Liver (tissue), 3 donors: ENCODE results near the gene C1orf174.

Experiments used
- FOXA1 ChIP-seq: IDR thresholded peaks from 2 replicates; pipeline ENCODE4 v1.6.1; 2016; ENCODE audit warnings: antibody characterized with exemption
- FOXA2 ChIP-seq: IDR thresholded peaks from 2 replicates; pipeline ENCODE4 v1.6.1; 2016; ENCODE audit warnings: antibody characterized with exemption
- JUND ChIP-seq, 2 donors: IDR thresholded peaks; 2 replicates each; pipeline ENCODE4 v1.6.1; 2016; ENCODE audit warnings: antibody characterized with exemption in 2 of 2
- RAD21 ChIP-seq, 2 donors: IDR thresholded peaks; 2 replicates each; pipeline ENCODE4 v1.6.1; 2016; ENCODE audit warnings: antibody characterized with exemption in 2 of 2, mild to moderate bottlenecking in 2 of 2
- SP1 ChIP-seq: IDR thresholded peaks from 2 replicates; pipeline ENCODE4 v1.6.1; 2018; ENCODE audit warnings: antibody characterized with exemption, mild to moderate bottlenecking
- TAF1 ChIP-seq: conservative IDR thresholded peaks from 2 replicates; pipeline ENCODE4 v1.6.1; 2016; ENCODE audit warnings: antibody characterized with exemption, mild to moderate bottlenecking
- YY1 ChIP-seq: IDR thresholded peaks from 2 replicates; pipeline ENCODE4 v1.6.1; 2016; ENCODE audit warnings: antibody characterized with exemption, mild to moderate bottlenecking
- TF ChIP-seq, protein P1 (sequence below): fragments of 150-350 bp; IDR thresholded peaks from 2 replicates; pipeline ENCODE4 v1.5.1; 2017; ENCODE audit warnings: improper control_type of control experiment, low read depth, low read length; ENCODE audit not compliant: missing input control
- TF ChIP-seq, protein P2 (sequence below): IDR thresholded peaks from 2 replicates; pipeline ENCODE4 v1.6.1; 2016; ENCODE audit warnings: antibody characterized with exemption
- TF ChIP-seq, protein P3 (sequence below): IDR thresholded peaks from 2 replicates; pipeline ENCODE4 v1.6.1; 2016; ENCODE audit warnings: antibody characterized with exemption, mild to moderate bottlenecking
- donor health status: healthy.
- donor health status: healthy.

DNA sequence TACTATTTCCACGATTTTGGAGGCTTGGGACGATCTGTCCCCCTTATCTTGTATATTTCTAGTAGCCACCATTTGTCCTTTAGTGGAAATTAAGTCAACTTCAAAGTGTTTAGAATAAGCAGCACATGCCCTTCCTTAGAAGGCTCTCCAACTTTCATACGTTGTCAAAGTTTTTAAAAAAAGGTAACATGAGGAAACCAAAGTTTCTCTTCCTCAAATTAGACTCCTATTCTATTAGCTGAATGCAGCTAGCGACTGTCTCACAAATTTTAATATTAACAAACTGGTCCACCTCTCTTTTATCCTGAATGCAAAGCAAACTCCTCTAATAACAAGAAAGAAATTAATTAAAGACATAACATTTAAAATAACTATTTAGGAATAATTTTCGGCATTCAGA, 6.9 kb downstream of the C1orf174 start:
- TF ChIP-seq, protein P1, sequence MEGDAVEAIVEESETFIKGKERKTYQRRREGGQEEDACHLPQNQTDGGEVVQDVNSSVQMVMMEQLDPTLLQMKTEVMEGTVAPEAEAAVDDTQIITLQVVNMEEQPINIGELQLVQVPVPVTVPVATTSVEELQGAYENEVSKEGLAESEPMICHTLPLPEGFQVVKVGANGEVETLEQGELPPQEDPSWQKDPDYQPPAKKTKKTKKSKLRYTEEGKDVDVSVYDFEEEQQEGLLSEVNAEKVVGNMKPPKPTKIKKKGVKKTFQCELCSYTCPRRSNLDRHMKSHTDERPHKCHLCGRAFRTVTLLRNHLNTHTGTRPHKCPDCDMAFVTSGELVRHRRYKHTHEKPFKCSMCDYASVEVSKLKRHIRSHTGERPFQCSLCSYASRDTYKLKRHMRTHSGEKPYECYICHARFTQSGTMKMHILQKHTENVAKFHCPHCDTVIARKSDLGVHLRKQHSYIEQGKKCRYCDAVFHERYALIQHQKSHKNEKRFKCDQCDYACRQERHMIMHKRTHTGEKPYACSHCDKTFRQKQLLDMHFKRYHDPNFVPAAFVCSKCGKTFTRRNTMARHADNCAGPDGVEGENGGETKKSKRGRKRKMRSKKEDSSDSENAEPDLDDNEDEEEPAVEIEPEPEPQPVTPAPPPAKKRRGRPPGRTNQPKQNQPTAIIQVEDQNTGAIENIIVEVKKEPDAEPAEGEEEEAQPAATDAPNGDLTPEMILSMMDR: no peak
- TF ChIP-seq SP1 (no peak), FOXA1 (no peak), FOXA2 (no peak), JUND (IDR thresholded peaks at IDR 0.05) (no peak), TAF1 (no peak), RAD21 (IDR thresholded peaks at IDR 0.05) (no peak), YY1 (no peak)
- TF ChIP-seq, protein P2, sequence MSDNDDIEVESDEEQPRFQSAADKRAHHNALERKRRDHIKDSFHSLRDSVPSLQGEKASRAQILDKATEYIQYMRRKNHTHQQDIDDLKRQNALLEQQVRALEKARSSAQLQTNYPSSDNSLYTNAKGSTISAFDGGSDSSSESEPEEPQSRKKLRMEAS: no peak
- TF ChIP-seq, protein P3, sequence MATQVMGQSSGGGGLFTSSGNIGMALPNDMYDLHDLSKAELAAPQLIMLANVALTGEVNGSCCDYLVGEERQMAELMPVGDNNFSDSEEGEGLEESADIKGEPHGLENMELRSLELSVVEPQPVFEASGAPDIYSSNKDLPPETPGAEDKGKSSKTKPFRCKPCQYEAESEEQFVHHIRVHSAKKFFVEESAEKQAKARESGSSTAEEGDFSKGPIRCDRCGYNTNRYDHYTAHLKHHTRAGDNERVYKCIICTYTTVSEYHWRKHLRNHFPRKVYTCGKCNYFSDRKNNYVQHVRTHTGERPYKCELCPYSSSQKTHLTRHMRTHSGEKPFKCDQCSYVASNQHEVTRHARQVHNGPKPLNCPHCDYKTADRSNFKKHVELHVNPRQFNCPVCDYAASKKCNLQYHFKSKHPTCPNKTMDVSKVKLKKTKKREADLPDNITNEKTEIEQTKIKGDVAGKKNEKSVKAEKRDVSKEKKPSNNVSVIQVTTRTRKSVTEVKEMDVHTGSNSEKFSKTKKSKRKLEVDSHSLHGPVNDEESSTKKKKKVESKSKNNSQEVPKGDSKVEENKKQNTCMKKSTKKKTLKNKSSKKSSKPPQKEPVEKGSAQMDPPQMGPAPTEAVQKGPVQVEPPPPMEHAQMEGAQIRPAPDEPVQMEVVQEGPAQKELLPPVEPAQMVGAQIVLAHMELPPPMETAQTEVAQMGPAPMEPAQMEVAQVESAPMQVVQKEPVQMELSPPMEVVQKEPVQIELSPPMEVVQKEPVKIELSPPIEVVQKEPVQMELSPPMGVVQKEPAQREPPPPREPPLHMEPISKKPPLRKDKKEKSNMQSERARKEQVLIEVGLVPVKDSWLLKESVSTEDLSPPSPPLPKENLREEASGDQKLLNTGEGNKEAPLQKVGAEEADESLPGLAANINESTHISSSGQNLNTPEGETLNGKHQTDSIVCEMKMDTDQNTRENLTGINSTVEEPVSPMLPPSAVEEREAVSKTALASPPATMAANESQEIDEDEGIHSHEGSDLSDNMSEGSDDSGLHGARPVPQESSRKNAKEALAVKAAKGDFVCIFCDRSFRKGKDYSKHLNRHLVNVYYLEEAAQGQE: no peak
